Measurements from ENCODE around the gene PCK2.

Gene PCK2

DNA sequence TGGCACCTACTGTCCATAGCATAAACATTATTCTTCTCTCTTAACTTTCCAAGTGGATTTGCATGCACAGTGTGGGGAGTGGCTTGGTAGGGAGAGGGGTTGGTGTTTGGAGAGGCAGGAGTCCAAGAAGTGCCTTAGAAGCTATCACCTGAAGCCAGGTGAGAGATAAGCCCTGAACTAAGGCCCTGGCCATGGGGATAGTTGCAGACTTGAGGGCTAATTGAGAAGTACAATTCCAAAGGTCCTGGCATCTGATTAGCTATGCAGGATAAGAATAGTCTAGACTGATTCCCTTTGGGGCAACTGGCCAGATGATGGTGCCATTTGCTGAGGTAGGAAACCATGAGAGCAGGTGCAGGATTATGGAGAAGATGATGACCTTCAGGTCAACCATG is 2.0 kb upstream of the PCK2 start:
- no peak overlapping the region for H3K4me3 ChIP-seq (ENCODE audit: low read depth, low read length)
- peak; percentile 35 for DNase-seq (ENCODE audit: low read depth)
- TF ChIP-seq, protein P1, sequence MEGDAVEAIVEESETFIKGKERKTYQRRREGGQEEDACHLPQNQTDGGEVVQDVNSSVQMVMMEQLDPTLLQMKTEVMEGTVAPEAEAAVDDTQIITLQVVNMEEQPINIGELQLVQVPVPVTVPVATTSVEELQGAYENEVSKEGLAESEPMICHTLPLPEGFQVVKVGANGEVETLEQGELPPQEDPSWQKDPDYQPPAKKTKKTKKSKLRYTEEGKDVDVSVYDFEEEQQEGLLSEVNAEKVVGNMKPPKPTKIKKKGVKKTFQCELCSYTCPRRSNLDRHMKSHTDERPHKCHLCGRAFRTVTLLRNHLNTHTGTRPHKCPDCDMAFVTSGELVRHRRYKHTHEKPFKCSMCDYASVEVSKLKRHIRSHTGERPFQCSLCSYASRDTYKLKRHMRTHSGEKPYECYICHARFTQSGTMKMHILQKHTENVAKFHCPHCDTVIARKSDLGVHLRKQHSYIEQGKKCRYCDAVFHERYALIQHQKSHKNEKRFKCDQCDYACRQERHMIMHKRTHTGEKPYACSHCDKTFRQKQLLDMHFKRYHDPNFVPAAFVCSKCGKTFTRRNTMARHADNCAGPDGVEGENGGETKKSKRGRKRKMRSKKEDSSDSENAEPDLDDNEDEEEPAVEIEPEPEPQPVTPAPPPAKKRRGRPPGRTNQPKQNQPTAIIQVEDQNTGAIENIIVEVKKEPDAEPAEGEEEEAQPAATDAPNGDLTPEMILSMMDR (IDR thresholded peaks at IDR 0.05; ENCODE audit: control insufficient read depth, extremely low read depth, insufficient read depth), result no peak

DNA sequence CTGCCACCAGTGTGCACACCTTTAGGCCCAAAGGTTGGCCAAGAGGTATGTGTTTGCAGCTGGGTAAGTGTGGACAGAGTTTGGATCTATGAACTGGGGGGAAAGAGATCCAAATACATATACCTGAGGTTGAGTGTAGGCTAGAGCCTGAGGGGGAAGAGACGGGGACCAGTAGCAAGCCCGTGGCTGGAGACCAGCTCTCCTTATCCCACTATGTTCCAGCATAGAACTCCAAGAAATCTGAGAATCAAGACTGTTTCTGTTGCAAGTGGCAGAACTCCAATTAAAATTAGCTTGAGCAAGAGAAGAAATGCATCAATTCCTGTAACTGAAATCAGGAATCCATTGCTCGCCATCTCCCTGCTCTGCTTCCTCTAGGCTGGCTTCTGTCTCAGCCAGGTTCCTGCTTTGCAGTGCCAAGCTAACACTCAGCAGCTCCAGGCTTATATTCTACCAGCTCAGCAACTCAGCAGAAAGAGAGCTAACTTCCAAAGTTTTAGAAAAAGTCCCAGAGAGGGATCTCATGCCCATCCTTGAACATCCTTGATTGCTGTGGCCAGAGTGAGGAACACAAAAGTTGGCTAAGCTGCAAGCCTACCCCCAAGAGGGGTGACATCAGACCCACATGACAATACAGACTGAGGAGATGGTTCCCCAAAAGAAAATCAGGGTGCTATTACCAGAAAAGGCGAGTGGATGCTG is 1.5 kb upstream of the PCK2 start:
- no peak for DNase-seq (ENCODE audit: low read depth)
- H3K4me3 ChIP-seq (ENCODE audit: low read depth, low read length), result no peak overlapping the region
- TF ChIP-seq, protein P1 (IDR thresholded peaks at IDR 0.05; ENCODE audit: control insufficient read depth, extremely low read depth, insufficient read depth), result no peak

DNA sequence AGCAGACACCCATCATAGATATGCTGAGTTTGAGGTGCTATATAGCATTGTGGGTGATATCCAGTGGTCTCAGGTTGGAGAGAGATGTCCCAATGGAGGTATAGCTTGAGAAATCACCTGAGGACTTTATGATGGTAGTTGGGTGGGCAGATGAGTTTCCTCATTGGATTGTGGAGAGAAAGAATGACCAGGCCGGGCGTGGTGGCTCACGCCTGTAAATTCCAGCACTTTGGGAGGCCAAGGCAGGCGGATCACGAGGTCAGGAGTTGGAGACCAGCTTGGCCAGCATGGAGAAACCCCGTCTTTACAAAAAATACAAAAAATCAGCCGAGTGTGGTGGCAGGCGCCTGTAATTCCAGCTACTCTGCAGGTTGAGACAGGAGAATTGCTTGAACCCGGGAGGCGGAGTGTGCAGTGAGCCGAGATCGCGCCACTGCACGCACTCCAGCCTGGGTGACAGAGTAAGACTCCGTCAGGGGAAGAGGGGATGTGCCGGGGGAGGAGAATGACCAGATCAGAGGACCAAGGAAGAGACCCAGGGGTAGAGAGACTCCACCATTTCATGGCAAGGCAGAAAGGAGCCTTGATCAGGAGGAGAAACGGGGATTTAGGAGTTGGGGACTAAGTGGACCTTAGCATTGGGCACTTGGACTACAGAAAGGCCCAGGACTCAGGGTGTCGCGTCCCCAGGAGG is 757 bp upstream of the PCK2 start:
- TF ChIP-seq, protein P1 (IDR thresholded peaks at IDR 0.05; ENCODE audit: control insufficient read depth, extremely low read depth, insufficient read depth), result no peak
- H3K4me3 ChIP-seq (ENCODE audit: low read depth, low read length), result no peak overlapping the region
- DNase-seq (ENCODE audit: low read depth), result no peak

DNA sequence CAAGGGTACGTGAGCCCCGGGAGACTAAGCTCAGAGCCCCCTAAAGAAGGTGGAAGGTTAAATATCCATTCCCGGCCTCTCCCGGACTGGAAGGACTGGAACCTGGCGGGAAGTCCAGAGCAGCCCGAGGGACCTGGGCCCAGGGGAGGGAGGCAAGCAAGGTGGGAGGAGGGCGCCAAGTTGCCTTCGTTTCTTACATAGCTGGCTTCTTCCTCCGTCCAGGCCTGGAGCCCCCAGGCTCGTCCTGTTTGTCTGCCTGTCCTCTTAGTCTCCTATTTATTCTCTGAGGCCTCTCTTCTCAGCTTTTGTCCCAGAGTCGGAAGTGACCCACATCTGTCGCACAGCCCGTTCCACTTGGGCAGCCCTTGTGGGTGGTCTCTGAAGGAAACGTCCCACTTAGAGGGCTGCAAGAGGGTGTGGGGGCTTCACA is 745 bp downstream of the PCK2 start:
- H3K4me3 ChIP-seq (ENCODE audit: low read depth, low read length), result peak overlapping the region; percentile 76
- no peak for DNase-seq (ENCODE audit: low read depth)

DNA sequence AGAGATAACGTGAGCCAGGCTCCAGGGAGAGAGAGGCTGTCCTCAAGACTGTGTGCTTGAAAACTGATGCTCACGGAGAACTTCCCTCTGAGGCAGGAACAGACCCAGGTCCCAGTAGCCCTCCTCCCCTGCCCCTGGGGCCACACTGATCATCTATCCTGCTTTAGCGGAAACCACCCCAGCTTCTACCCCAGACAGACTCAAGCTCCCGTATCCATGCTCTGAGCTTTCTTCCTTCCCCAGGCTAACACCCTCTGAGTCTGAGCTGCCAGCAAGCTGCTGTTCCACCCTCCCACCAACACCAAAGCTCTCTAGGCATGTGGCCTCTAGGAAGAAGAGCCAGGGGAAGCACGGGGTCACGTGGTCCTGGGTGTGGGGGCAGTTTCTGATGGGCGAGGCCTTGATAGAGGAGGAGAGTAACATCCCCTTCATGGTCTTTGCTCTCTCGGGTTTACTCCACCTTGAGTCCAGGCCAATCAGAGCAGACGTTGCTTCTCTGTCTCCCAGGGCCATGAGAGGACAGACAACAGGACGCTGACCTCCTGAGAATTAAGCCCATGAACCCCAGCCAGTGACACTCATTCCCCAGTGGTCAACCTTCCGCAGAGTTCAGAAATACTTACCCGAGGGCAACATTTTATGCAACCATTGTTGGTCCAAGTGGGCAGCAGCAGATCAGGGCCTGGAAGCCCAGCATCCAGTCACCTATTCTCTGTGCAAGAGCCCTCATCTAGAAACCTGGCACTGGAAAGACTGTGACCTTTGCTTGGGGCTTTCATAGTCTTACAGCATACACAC is 1.4 kb downstream of the PCK2 start:
- peak overlapping the region; percentile 76 for H3K4me3 ChIP-seq (ENCODE audit: low read depth, low read length)
- no peak for DNase-seq (ENCODE audit: low read depth)
- TF ChIP-seq, protein P1 (IDR thresholded peaks at IDR 0.05; ENCODE audit: control insufficient read depth, extremely low read depth, insufficient read depth), result no peak

More for the DNA sequence above, 745 bp downstream of the PCK2 start:
- TF ChIP-seq, protein P1 (IDR thresholded peaks at IDR 0.05; ENCODE audit: control insufficient read depth, extremely low read depth, insufficient read depth), result no peak

DNA sequence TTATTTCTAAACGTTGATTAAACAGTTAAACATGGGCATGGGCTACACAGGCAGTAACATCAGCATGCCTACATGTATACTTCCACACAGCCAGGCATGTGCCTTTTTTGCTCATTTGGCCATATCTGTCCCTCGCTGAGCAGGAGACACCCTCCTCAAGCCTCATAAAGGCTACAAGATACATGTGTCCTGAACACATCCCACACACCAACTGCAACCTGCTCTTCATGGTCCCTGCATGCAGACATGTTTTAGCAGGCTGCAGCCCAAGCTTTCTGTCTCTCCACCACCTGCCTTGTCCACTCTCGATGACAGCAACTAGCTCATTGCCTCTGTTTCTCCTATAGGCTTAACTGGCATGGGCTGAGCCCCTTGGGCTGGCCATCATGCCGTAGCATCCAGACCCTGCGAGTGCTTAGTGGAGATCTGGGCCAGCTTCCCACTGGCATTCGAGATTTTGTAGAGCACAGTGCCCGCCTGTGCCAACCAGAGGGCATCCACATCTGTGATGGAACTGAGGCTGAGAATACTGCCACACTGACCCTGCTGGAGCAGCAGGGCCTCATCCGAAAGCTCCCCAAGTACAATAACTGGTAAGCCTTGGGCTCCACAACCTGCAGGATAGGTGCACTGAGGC is 2.6 kb downstream of the PCK2 start:
- TF ChIP-seq, protein P1 (IDR thresholded peaks at IDR 0.05; ENCODE audit: control insufficient read depth, extremely low read depth, insufficient read depth), result no peak
- H3K4me3 ChIP-seq (ENCODE audit: low read depth, low read length), result no peak overlapping the region
- DNase-seq (ENCODE audit: low read depth), result no peak
